Stimulated activated CD4-positive, alpha-beta T cell treated with anti-CD3 and anti-CD28 coated beads, Interleukin-1b, Interleukin-23, amount 100 ng/mL, for 24 hours (primary cell): ENCODE measurements around the gene EYS.
"Not testable (repeated sequence)": the region's sequence is repeated elsewhere in the genome, so short reads cannot be mapped to it uniquely, and the experiment has no call there.

ENCODE experiments used
- DNase-seq, 4 experiments: peaks; one replicate each; pipeline ENCODE4 v3.0.0-alpha.2; 2020; ENCODE audit warnings: low read depth in 4 of 4, low spot score in 1 of 4

The EYS gene

GRCh38 chr6:64497634-64498033 is 1209.4 kb downstream of the EYS start:
- DNase-seq = no peak

- no peak for DNase-seq
These were observed 1217.3 kb downstream of the EYS start for GRCh38 chr6:64489763-64490162.

- no peak for DNase-seq
These were observed 1220.3 kb downstream of the EYS start for GRCh38 chr6:64486578-64487351.

GRCh38 chr6:64483956-64484499 is 1223.0 kb downstream of the EYS start:
- DNase-seq = no peak

- no peak for DNase-seq
These were observed 1224.4 kb downstream of the EYS start for GRCh38 chr6:64482631-64483030.

- DNase-seq = no peak
These were observed 1227.9 kb downstream of the EYS start for GRCh38 chr6:64479134-64479533.

GRCh38 chr6:64477391-64477790 is 1229.6 kb downstream of the EYS start:
- DNase-seq = no peak

- no peak for DNase-seq
These were observed 1230.1 kb downstream of the EYS start for GRCh38 chr6:64476935-64477334.

- not testable (repeated sequence) for DNase-seq
These were observed 1237.6 kb downstream of the EYS start for GRCh38 chr6:64469405-64469804.

GRCh38 chr6:64467656-64468055 is 1239.4 kb downstream of the EYS start:
- DNase-seq = no peak

- DNase-seq = no peak
These were observed 1247.5 kb downstream of the EYS start for GRCh38 chr6:64459411-64459944.

- not testable (repeated sequence) for DNase-seq
These were observed 1258.9 kb downstream of the EYS start for GRCh38 chr6:64448101-64448500.

- no peak for DNase-seq
These were observed 1262.0 kb downstream of the EYS start for GRCh38 chr6:64445038-64445437.

- DNase-seq = no peak
These were observed 1267.8 kb downstream of the EYS start for GRCh38 chr6:64439274-64439673.

GRCh38 chr6:64437996-64438395 is 1269.0 kb downstream of the EYS start:
- no peak for DNase-seq

GRCh38 chr6:64429926-64430325 is 1277.1 kb downstream of the EYS start:
- no peak for DNase-seq

- no peak for DNase-seq
These were observed 1278.8 kb downstream of the EYS start for GRCh38 chr6:64428186-64428585.

- DNase-seq = no peak
These were observed 1291.1 kb downstream of the EYS start for GRCh38 chr6:64415926-64416325.

GRCh38 chr6:64411226-64411625 is 1295.8 kb downstream of the EYS start:
- DNase-seq = no peak

GRCh38 chr6:64409948-64410347 is 1297.1 kb downstream of the EYS start:
- DNase-seq = no peak

- no peak for DNase-seq
These were observed 1302.6 kb downstream of the EYS start for GRCh38 chr6:64404396-64404795.

- DNase-seq = no peak
These were observed 1323.7 kb downstream of the EYS start for GRCh38 chr6:64383277-64383676.

GRCh38 chr6:64376394-64376793 is 1330.6 kb downstream of the EYS start:
- DNase-seq = no peak
